SK-N-MC (cell line): ENCODE measurements around the gene ZNF831.

Source experiments
- EZH2 ChIP-seq: fragments of 200-600 bp; sonication (generic); IDR thresholded peaks from one replicate; pipeline ENCODE4 v1.6.1; 2017; ENCODE audit warnings: antibody characterized with exemption
- FOXP2 ChIP-seq: optimal IDR thresholded peaks from 2 replicates; pipeline ENCODE3; 2011; ENCODE audit warnings: mild to moderate bottlenecking, moderate library complexity; ENCODE audit not compliant: insufficient read depth; ENCODE audit errors: extremely low read length, control extremely low read depth
- POLR2AphosphoS5 ChIP-seq: IDR thresholded peaks from 2 replicates; pipeline ENCODE4 v1.6.1; 2012; ENCODE audit warnings: mild to moderate bottlenecking, low read depth, low read length, borderline replicate concordance

DNA sequence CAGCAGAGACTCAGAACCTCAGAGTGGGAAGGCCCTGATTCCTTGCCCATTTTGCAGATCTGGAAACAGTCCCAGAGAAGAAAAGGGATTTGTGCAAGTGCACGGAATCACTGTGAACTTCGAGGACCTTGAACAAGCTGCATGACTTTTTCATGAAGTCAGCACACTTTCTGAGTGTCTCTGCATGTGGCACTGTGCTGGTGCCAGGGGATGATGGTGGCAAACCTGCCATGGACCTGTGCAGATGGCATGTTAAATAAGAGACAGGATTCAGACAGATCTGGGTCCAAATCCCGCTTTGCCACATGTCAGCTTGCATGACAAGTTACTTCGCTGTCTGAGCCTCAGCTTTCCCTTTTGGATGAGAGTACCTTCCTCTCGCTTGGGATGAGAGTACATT lies 26.8 kb downstream of the ZNF831 start:
- TF ChIP-seq POLR2AphosphoS5 (no peak), EZH2 (no peak), FOXP2 (no peak)
